K562 (cell line): ENCODE results near the gene RNF6. TPM values are rescaled to one million over a fixed set of nuclear protein-coding genes. Genes with fewer than 3 reads are reported as not detected.

Source experiments
- ATAC-seq: fragments of 200-7000 bp; cut with Tn5 transposase; 3 replicates; pipeline ENCODE4 v1.9.1; 2020; ENCODE audit warnings: moderate library complexity
- BruUV-seq: library from RNA; stranded (reverse); fragments of 400-500 nt; replicated peaks from 2 replicates; lab custom pipeline; 2021; lab: Mats Ljungman, UMichigan
- CTCF ChIA-PET: fragments of 300-600 bp; formaldehyde crosslinking; extraction: SDS; loops from one replicate; lab custom pipeline; 2021; ENCODE audit warnings: low intra/inter-chr PET ratio; lab: Yijun Ruan, JAX
- POLR2A ChIA-PET: fragments of 300-600, 350-650 bp; sonication (Branson Sonifier 250); formaldehyde crosslinking; extraction: SDS; loops from one replicate; lab custom pipeline; 2021; ENCODE audit warnings: antibody characterized with exemption, inconsistent platforms; lab: Yijun Ruan, JAX
- DNase-seq, 4 experiments: peaks; one replicate each; pipeline versions ENCODE4 v3.0.0 to v3.0.0-alpha.2; 2011 to 2018; ENCODE audit warnings: low spot score in 3 of 4, mixed read lengths in 3 of 4; ENCODE audit errors: extremely low read depth in 1 of 4
- FAIRE-seq: peaks from 2 replicates; lab custom pipeline; 2011; peaks lifted over from hg19 to GRCh38; lab: Jason Lieb, UNC
- H2AFZ ChIP-seq: 2 replicates; pipeline ENCODE4 v1.6.0; 2011; ENCODE audit warnings: low read depth, low read length, control low read depth, inconsistent platforms
- H3K27ac ChIP-seq: fragments of 200-600 bp; 3 replicates; pipeline ENCODE4 v1.8.0; 2011; ENCODE audit warnings: low read depth, mild to moderate bottlenecking, control low read depth, inconsistent platforms, low read length, moderate library complexity, mixed read lengths; ENCODE audit errors: extremely low read depth
- H3K27me3 ChIP-seq, 2 experiments: fragments of 300-600 bp in 1 of 2; 2 replicates in 1 of 2; 3 replicates in 1 of 2; pipeline versions ENCODE4 v1.6.0 to v1.8.0; 2011; ENCODE audit warnings: inconsistent platforms in 2 of 2, low read length in 2 of 2, mild to moderate bottlenecking in 1 of 2, mixed read lengths in 1 of 2, moderate library complexity in 1 of 2; ENCODE audit not compliant: control insufficient read depth in 2 of 2, insufficient read depth in 2 of 2
- H3K36me3 ChIP-seq: fragments of 300-600 bp; 3 replicates; pipeline ENCODE4 v1.8.0; 2011; ENCODE audit warnings: mild to moderate bottlenecking, low read length, inconsistent platforms; ENCODE audit not compliant: control insufficient read depth, insufficient read depth
- H3K4me1 ChIP-seq, 2 experiments: fragments of 200-600 bp in 1 of 2; replicated peaks in 1 of 2; 2 replicates in 1 of 2; 3 replicates in 1 of 2; pipeline versions ENCODE4 v1.5.1 to v1.8.0; 2011; ENCODE audit warnings: inconsistent platforms in 2 of 2, low read length in 2 of 2, mild to moderate bottlenecking in 1 of 2, mixed read lengths in 1 of 2, moderate library complexity in 1 of 2; ENCODE audit not compliant: control insufficient read depth in 2 of 2, insufficient read depth in 2 of 2
- H3K4me2 ChIP-seq: 2 replicates; pipeline ENCODE4 v1.6.1; 2011; ENCODE audit warnings: low read length, control low read depth, inconsistent platforms, mixed read lengths; ENCODE audit not compliant: insufficient read depth
- H3K4me3 ChIP-seq: fragments of 200-600 bp; sonication (generic), shearing (Covaris generic); 2 replicates; pipeline ENCODE4 v1.5.1; 2016; ENCODE audit warnings: control low read depth, inconsistent platforms
- H3K79me2 ChIP-seq: fragments of 200-600 bp; 3 replicates; pipeline ENCODE4 v1.8.0; 2011; ENCODE audit warnings: low read length, inconsistent platforms; ENCODE audit not compliant: control insufficient read depth, insufficient read depth
- H3K9ac ChIP-seq, 2 experiments: 2 replicates each; pipeline versions ENCODE4 v1.6.0 to v1.6.1; 2011; ENCODE audit warnings: low read depth in 2 of 2, low read length in 2 of 2, control low read depth in 1 of 2, inconsistent platforms in 1 of 2, mild to moderate bottlenecking in 1 of 2, mixed read lengths in 1 of 2; ENCODE audit not compliant: insufficient read depth in 1 of 2
- H3K9me1 ChIP-seq: one replicate; pipeline ENCODE4 v1.6.0; 2011; ENCODE audit warnings: inconsistent platforms, mild to moderate bottlenecking, low read length, moderate library complexity; ENCODE audit not compliant: control insufficient read depth, insufficient read depth
- H3K9me3 ChIP-seq: replicated peaks from 2 replicates; pipeline ENCODE4 v1.5.1; 2011; ENCODE audit warnings: low read depth, low read length, inconsistent platforms; ENCODE audit not compliant: control insufficient read depth, insufficient read depth
- H4K20me1 ChIP-seq: replicated peaks from 2 replicates; pipeline ENCODE4 v1.6.1; 2011; ENCODE audit warnings: low read length, inconsistent platforms, mixed read lengths; ENCODE audit not compliant: control insufficient read depth, insufficient read depth
- ESRRA ChIP-seq: fragments of 450-650 bp; IDR thresholded peaks from 2 replicates; pipeline ENCODE4 v1.6.1; 2014; ENCODE audit warnings: low read depth, mild to moderate bottlenecking, moderate library complexity, borderline replicate concordance
- ETV1 ChIP-seq: fragments of 450-650 bp; conservative IDR thresholded peaks from 2 replicates; pipeline ENCODE4 v1.6.1; 2016; ENCODE audit warnings: missing genetic modification characterization, control low read depth, low read depth, missing compliant biosample characterization
- NR2C2 ChIP-seq, 2 experiments: fragments of 200-800 bp in 1 of 2; sonication (Bioruptor generic) in 1 of 2; sonication (generic) in 1 of 2; formaldehyde crosslinking in 1 of 2; IDR thresholded peaks; 2 replicates each; pipeline versions ENCODE4 v1.6.1 to v1.8.0; 2016 to 2022; ENCODE audit warnings: mild to moderate bottlenecking in 1 of 2, missing compliant biosample characterization in 1 of 2, missing genetic modification characterization in 1 of 2, missing genetic modification reagents in 1 of 2
- RCOR1 ChIP-seq, 2 experiments: IDR thresholded peaks; 2 replicates each; pipeline ENCODE4 v1.6.1; 2012; ENCODE audit warnings: low read depth in 2 of 2, low read length in 2 of 2, borderline replicate concordance in 1 of 2, improper control_type of control experiment in 1 of 2
- ZNF75A ChIP-seq: fragments of 450-650 bp; formaldehyde crosslinking; IDR thresholded peaks from 2 replicates; pipeline ENCODE4 v1.4.0; 2020; ENCODE audit warnings: mild to moderate bottlenecking
- WGBS: fragments of 100-300 bp; shearing (Covaris generic); methylation state at CpG from one replicate; pipeline ENCODE4 v1.1.6; 2016; ENCODE audit warnings: low coverage, mixed read lengths; ENCODE audit not compliant: insufficient coverage; ENCODE audit errors: missing lambda C conversion rate; 5-methylcytosine and 5-hydroxymethylcytosine counted together
- in situ Hi-C: fragments of 300-500 bp; cut with MboI; formaldehyde crosslinking; loops from 4 replicates; pipeline ENCODE4 v1.15.0; 2018; ENCODE audit warnings: inconsistent platforms, mixed read lengths
- intact Hi-C: fragments of 100-400 bp; cut with micrococcal nuclease; formaldehyde crosslinking; loops from 2 replicates; pipeline ENCODE4 v1.14.2; 2022
- polyA plus RNA-seq, 8 experiments: library from polyadenylated mRNA; depleted of rRNA in 4 of 8; stranded (reverse) in 5 of 8; unstranded in 3 of 8; fragments of >200 nt; fragmentation: Nextera tagmentation in 2 of 8; fragmentation: Illumina TruSeq in 1 of 8; extraction: Ambion mirVana in 2 of 8; extraction: Trizol in 1 of 8; gene quantifications; 2 replicates each; pipeline versions ENCODE4 v1.2.1 to v1.2.3, GENCODE V29; 2011 to 2014; ENCODE audit warnings: inconsistent platforms in 1 of 8, missing spikeins in 1 of 8
- total RNA-seq, 7 experiments: library from RNA; depleted of rRNA in 6 of 7; stranded (reverse); fragments of >200 nt in 6 of 7; fragmentation: Illumina TruSeq in 2 of 7; extraction: Trizol in 2 of 7; gene quantifications; 2 replicates each; pipeline versions ENCODE4 v1.2.1 to v1.2.3, GENCODE V29; 2011 to 2021; ENCODE audit warnings: low replicate concordance in 1 of 7
- TF ChIP-seq, protein P1 (sequence below), 2 experiments: fragments of 450-650 bp; formaldehyde crosslinking in 1 of 2; IDR thresholded peaks; 2 replicates each; pipeline versions ENCODE4 v1.4.0 to v1.6.1; 2014 to 2020; ENCODE audit warnings: mild to moderate bottlenecking in 2 of 2, borderline replicate concordance in 1 of 2, low read depth in 1 of 2
- TF ChIP-seq, protein P2 (sequence below): sonication (generic); formaldehyde crosslinking; IDR thresholded peaks from 2 replicates; pipeline ENCODE4 v1.8.0; 2023; ENCODE audit warnings: mild to moderate bottlenecking, missing genetic modification reagents

The RNF6 gene
- total and polyA plus RNA-seq, 9 of the 15 experiments (the other 6 are each of a cell fraction or from before 2014, with no cell fraction given), result 12.0 to 31.4 (median 22.3) TPM

DNA sequence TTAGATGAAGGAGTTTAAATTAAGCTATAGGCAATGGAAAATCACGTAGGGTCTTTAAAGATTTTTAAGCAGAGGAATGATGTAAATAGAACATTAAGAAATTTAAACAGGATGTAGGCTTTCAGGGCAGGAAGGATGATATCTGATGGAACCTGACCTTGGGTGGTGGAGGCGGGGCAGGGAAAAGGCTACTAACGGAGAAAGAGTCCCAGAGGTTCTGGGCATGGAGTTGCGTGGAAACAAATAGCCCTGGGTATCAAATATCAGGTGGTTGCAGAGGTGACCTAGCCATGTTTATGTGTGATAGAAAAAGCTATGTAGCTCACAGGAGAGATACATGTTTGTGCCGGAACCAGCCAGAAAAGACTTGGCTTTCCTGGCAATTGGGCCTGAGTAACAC lies 24.0 kb upstream of the RNF6 start:
- POLR2A ChIA-PET, result interaction anchor here (0.7 to 1.0 kb wide), 2 partner anchors 18 to 19 kb away, joined by 4 to 6 read pairs; no protein-coding TSS in a partner anchor
- ATAC-seq (peak; percentile 68), FAIRE-seq (peak; percentile 51), DNase-seq (peak in 1 of 4 experiments; percentile 37)
- H3K9me1 ChIP-seq, result no peaks in the 10 kb centered on the region
- intact Hi-C loops, result loop anchor here (2.0 kb wide), 1 partner anchor 25 kb away; no protein-coding TSS in a partner anchor
- no peak overlapping the region for H3K27ac ChIP-seq
- H3K36me3 ChIP-seq, result no peaks in the 10 kb centered on the region
- TF ChIP-seq, protein P1, sequence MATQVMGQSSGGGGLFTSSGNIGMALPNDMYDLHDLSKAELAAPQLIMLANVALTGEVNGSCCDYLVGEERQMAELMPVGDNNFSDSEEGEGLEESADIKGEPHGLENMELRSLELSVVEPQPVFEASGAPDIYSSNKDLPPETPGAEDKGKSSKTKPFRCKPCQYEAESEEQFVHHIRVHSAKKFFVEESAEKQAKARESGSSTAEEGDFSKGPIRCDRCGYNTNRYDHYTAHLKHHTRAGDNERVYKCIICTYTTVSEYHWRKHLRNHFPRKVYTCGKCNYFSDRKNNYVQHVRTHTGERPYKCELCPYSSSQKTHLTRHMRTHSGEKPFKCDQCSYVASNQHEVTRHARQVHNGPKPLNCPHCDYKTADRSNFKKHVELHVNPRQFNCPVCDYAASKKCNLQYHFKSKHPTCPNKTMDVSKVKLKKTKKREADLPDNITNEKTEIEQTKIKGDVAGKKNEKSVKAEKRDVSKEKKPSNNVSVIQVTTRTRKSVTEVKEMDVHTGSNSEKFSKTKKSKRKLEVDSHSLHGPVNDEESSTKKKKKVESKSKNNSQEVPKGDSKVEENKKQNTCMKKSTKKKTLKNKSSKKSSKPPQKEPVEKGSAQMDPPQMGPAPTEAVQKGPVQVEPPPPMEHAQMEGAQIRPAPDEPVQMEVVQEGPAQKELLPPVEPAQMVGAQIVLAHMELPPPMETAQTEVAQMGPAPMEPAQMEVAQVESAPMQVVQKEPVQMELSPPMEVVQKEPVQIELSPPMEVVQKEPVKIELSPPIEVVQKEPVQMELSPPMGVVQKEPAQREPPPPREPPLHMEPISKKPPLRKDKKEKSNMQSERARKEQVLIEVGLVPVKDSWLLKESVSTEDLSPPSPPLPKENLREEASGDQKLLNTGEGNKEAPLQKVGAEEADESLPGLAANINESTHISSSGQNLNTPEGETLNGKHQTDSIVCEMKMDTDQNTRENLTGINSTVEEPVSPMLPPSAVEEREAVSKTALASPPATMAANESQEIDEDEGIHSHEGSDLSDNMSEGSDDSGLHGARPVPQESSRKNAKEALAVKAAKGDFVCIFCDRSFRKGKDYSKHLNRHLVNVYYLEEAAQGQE (IDR thresholded peaks at IDR 0.05; ENCODE audit: borderline replicate concordance), result 0 out of 2 replicates have a peak, but pooled peaks have one; percentile 9
- TF ChIP-seq, protein P1 (CRISPR knock-in tag; IDR thresholded peaks at IDR 0.05; ENCODE audit: low read depth), result no peak
- TF ChIP-seq ETV1 (peak; percentile 50), ESRRA (peak; percentile 49; the same call in 1 of the 2 replicates), RCOR1 (IDR thresholded peaks at IDR 0.05; ENCODE audit: borderline replicate concordance in 1 of 2, low read depth in 2 of 2, low read length in 2 of 2) (0 out of 4 replicates have a peak, but pooled peaks of 1 of the 2 experiments have one; percentile 32), ZNF75A (no peak), NR2C2 (CRISPR knock-in tag; IDR thresholded peaks at IDR 0.05) (no peak), NR2C2 (tag; IDR thresholded peaks at IDR 0.05) (0 out of 2 replicates have a peak, but pooled peaks have one; percentile 21)
- TF ChIP-seq, protein P2, sequence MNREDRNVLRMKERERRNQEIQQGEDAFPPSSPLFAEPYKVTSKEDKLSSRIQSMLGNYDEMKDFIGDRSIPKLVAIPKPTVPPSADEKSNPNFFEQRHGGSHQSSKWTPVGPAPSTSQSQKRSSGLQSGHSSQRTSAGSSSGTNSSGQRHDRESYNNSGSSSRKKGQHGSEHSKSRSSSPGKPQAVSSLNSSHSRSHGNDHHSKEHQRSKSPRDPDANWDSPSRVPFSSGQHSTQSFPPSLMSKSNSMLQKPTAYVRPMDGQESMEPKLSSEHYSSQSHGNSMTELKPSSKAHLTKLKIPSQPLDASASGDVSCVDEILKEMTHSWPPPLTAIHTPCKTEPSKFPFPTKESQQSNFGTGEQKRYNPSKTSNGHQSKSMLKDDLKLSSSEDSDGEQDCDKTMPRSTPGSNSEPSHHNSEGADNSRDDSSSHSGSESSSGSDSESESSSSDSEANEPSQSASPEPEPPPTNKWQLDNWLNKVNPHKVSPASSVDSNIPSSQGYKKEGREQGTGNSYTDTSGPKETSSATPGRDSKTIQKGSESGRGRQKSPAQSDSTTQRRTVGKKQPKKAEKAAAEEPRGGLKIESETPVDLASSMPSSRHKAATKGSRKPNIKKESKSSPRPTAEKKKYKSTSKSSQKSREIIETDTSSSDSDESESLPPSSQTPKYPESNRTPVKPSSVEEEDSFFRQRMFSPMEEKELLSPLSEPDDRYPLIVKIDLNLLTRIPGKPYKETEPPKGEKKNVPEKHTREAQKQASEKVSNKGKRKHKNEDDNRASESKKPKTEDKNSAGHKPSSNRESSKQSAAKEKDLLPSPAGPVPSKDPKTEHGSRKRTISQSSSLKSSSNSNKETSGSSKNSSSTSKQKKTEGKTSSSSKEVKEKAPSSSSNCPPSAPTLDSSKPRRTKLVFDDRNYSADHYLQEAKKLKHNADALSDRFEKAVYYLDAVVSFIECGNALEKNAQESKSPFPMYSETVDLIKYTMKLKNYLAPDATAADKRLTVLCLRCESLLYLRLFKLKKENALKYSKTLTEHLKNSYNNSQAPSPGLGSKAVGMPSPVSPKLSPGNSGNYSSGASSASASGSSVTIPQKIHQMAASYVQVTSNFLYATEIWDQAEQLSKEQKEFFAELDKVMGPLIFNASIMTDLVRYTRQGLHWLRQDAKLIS (CRISPR knock-in tag), result no peak
- no peak overlapping the region for H3K4me3 ChIP-seq
- H3K4me2 ChIP-seq, result no peak overlapping the region
- no peak overlapping the region for H3K9ac ChIP-seq
- H4K20me1 ChIP-seq, result no peaks in the 10 kb centered on the region
- 0 out of 2 replicates have a peak overlapping the region, but pooled peaks have one; percentile 32 for H2AFZ ChIP-seq
- 0 out of 2 replicates have a peak, but pooled peaks cover 2% of the 10 kb centered on the region for H3K9me3 ChIP-seq
- no TSS peak for BruUV-seq
- CTCF ChIA-PET, result no interaction called here
- H3K4me1 ChIP-seq, result peaks cover 4 to 29% of the 10 kb centered on the region in 2 experiments
- 18% methylated on average over 5 of the region's 5 CpGs for WGBS
- H3K27me3 ChIP-seq, result no peaks in the 10 kb centered on the region
- no peaks in the 10 kb centered on the region for H3K79me2 ChIP-seq
- in situ Hi-C loops, result no loop called here
